ENCODE data around the gene CFAP410.

- TF ChIP-seq CTCF (IDR thresholded peaks at IDR 0.05): no peak
- TF ChIP-seq POLR2A (IDR thresholded peaks at IDR 0.05): no peak
These were observed 12.2 kb downstream of the CFAP410 start for GRCh38 chr21:44326716-44327602.
